Skeletal muscle tissue (tissue), 4 donors: ENCODE measurements around the gene TXN2. TPM values are rescaled to one million over a fixed set of nuclear protein-coding genes. Genes with fewer than 3 reads are reported as not detected.

Source experiments
- H3K27ac ChIP-seq: one replicate; pipeline ENCODE4 v1.7.0; 2013; ENCODE audit warnings: mild to moderate bottlenecking, low read depth, low read length, inconsistent platforms
- H3K27me3 ChIP-seq, 3 donors: one replicate each; pipeline ENCODE4 v1.7.0; 2013; ENCODE audit warnings: low read length in 3 of 3; ENCODE audit not compliant: control insufficient read depth in 3 of 3, insufficient read depth in 3 of 3
- H3K36me3 ChIP-seq, 3 donors: one replicate each; pipeline ENCODE4 v1.7.0; 2013; ENCODE audit warnings: low read length in 3 of 3; ENCODE audit not compliant: control insufficient read depth in 3 of 3, insufficient read depth in 3 of 3
- H3K4me1 ChIP-seq, 3 donors: one replicate each; pipeline ENCODE4 v1.7.0; 2013; ENCODE audit warnings: low read length in 3 of 3, mild to moderate bottlenecking in 3 of 3; ENCODE audit not compliant: control insufficient read depth in 3 of 3, insufficient read depth in 3 of 3
- H3K4me3 ChIP-seq, 3 donors: one replicate each; pipeline ENCODE4 v1.7.0; 2013; ENCODE audit warnings: low read length in 3 of 3
- H3K9ac ChIP-seq, 3 donors: one replicate each; pipeline ENCODE4 v1.7.0; 2013; ENCODE audit warnings: low read length in 3 of 3, mild to moderate bottlenecking in 3 of 3, moderate library complexity in 2 of 3, low read depth in 1 of 3
- H3K9me3 ChIP-seq, 3 donors: one replicate each; pipeline ENCODE4 v1.7.0; 2013; ENCODE audit warnings: low read length in 3 of 3; ENCODE audit not compliant: control insufficient read depth in 3 of 3
- total RNA-seq: library from RNA; depleted of rRNA; stranded (reverse); fragments of >200 nt; gene quantifications from one replicate; pipeline ENCODE4 v1.2.3, GENCODE V29; 2014
- donor health status: Osteomylitis.

TXN2 gene
- total RNA-seq, 1 donor from 2014 or later: 19.3 TPM

- H3K36me3 ChIP-seq: peaks cover 27 to 31% (median 28%) of the 10 kb centered on the region in 3 donors
- peak overlapping the region; percentile 20 to 60 (median 47) for H3K9ac ChIP-seq
- H3K9me3 ChIP-seq: no peaks in the 10 kb centered on the region
- H3K27me3 ChIP-seq: no peaks in the 10 kb centered on the region
- peaks cover 58 to 68% (median 60%) of the 10 kb centered on the region in 3 donors for H3K4me1 ChIP-seq
- no peak overlapping the region for H3K4me3 ChIP-seq
- H3K27ac ChIP-seq: peak overlapping the region; percentile 28
Observed at GRCh38 chr22:36469094-36469710, 12.2 kb downstream of the TXN2 start.

- H3K9me3 ChIP-seq: no peaks in the 10 kb centered on the region
- H3K4me1 ChIP-seq: peaks cover 66 to 77% (median 69%) of the 10 kb centered on the region in 3 donors
- peak overlapping the region; percentile 57 to 70 (median 66) for H3K9ac ChIP-seq
- H3K36me3 ChIP-seq: peaks cover 18 to 22% (median 19%) of the 10 kb centered on the region in 3 donors
- no peaks in the 10 kb centered on the region for H3K27me3 ChIP-seq
- H3K4me3 ChIP-seq: peak overlapping the region in 1 of 3 donors; percentile 34
- peak overlapping the region; percentile 98 for H3K27ac ChIP-seq
Observed at GRCh38 chr22:36467946-36468345, 13.5 kb downstream of the TXN2 start.

GRCh38 chr22:36467042-36467810 is 14.2 kb downstream of the TXN2 start:
- Histone ChIP-seq H3K27ac (peak overlapping the region; percentile 98), H3K9ac (peak overlapping the region; percentile 66 to 82 (median 81)), H3K4me1 (peaks cover 70 to 80% (median 73%) of the 10 kb centered on the region in 3 donors), H3K4me3 (no peak overlapping the region), H3K36me3 (peaks cover 13 to 17% (median 14%) of the 10 kb centered on the region in 3 donors), H3K27me3 (no peaks in the 10 kb centered on the region), H3K9me3 (no peaks in the 10 kb centered on the region)

GRCh38 chr22:36466258-36466657 is 15.2 kb downstream of the TXN2 start:
- H3K9ac ChIP-seq: peak overlapping the region; percentile 67 to 82 (median 81)
- peaks cover 79 to 90% (median 82%) of the 10 kb centered on the region in 3 donors for H3K4me1 ChIP-seq
- H3K27me3 ChIP-seq: no peaks in the 10 kb centered on the region
- H3K27ac ChIP-seq: peak overlapping the region; percentile 98
- H3K4me3 ChIP-seq: no peak overlapping the region
- H3K36me3 ChIP-seq: peaks cover 6 to 12% (median 11%) of the 10 kb centered on the region in 3 donors
- H3K9me3 ChIP-seq: no peaks in the 10 kb centered on the region

GRCh38 chr22:36465232-36466021 is 16.0 kb downstream of the TXN2 start:
- Histone ChIP-seq H3K4me3 (peak overlapping the region in 2 of 3 donors; percentile 2 to 45), H3K27ac (peak overlapping the region; percentile 98), H3K9ac (peak overlapping the region; percentile 67 to 82 (median 81)), H3K27me3 (no peaks in the 10 kb centered on the region), H3K36me3 (peaks cover 0 to 6% (median 5%) of the 10 kb centered on the region in 3 donors), H3K9me3 (no peaks in the 10 kb centered on the region), H3K4me1 (peaks cover 78 to 86% (median 80%) of the 10 kb centered on the region in 3 donors)

- Histone ChIP-seq H3K9ac (peak overlapping the region; percentile 67 to 82 (median 81)), H3K27me3 (no peaks in the 10 kb centered on the region), H3K4me3 (peak overlapping the region in 2 of 3 donors; percentile 2 to 49), H3K9me3 (no peaks in the 10 kb centered on the region), H3K4me1 (peaks cover 72 to 80% (median 75%) of the 10 kb centered on the region in 3 donors), H3K36me3 (peaks cover 0 to 6% (median 3%) of the 10 kb centered on the region in 3 donors), H3K27ac (peak overlapping the region; percentile 98)
Observed at GRCh38 chr22:36464715-36465231, 16.7 kb downstream of the TXN2 start.

- Histone ChIP-seq H3K27ac (peak overlapping the region; percentile 98), H3K27me3 (no peaks in the 10 kb centered on the region), H3K4me3 (peak overlapping the region in 1 of 3 donors; percentile 13), H3K9me3 (no peaks in the 10 kb centered on the region), H3K9ac (peak overlapping the region; percentile 54 to 71 (median 68)), H3K36me3 (peaks cover 0 to 6% (median 3%) of the 10 kb centered on the region in 3 donors), H3K4me1 (peaks cover 67 to 72% (median 69%) of the 10 kb centered on the region in 3 donors)
Observed at GRCh38 chr22:36463783-36464184, 17.7 kb downstream of the TXN2 start.

GRCh38 chr22:36461665-36462649 is 19.5 kb downstream of the TXN2 start:
- peak overlapping the region in 1 of 3 donors; percentile 35 for H3K4me3 ChIP-seq
- no peaks in the 10 kb centered on the region for H3K27me3 ChIP-seq
- H3K9ac ChIP-seq: peak overlapping the region; percentile 54 to 75 (median 69)
- peak overlapping the region; percentile 92 for H3K27ac ChIP-seq
- no peaks in the 10 kb centered on the region for H3K9me3 ChIP-seq
- peaks cover 0 to 4% (median 2%) of the 10 kb centered on the region in 3 donors for H3K36me3 ChIP-seq
- peaks cover 61 to 64% (median 64%) of the 10 kb centered on the region in 3 donors for H3K4me1 ChIP-seq
